ENCODE data around the gene PLEKHM2. TPM values are rescaled to one million over a fixed set of nuclear protein-coding genes. Genes with fewer than 3 reads are reported as not detected.

The PLEKHM2 gene
- total RNA-seq, 1 donor = 132 TPM

DNA sequence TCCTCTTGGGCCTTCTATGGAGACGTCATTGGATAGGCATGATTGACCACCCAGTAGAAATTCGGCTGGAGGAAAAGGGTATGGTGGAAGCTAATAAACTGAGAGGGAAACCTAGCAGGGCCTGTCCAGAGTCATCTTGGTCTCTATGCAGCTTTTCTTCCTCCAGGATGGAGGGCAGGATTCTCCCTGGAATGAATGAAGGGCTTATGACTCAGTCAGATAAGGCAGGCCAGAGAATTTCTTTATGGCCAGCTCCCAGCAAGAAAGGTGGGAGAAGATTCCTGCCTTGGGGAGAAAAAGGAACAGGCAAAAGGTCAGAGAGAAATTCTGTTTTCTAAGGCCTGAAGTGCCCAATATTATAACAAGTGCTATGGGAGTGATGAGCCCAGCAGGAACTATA is 91.6 kb downstream of the PLEKHM2 start:
- Histone ChIP-seq H4K20me1 (ENCODE audit: insufficient read depth, low read length) (peaks cover 5% of the 10 kb centered on the region), H3K27ac (ENCODE audit: low read depth, low read length) (no peak overlapping the region), H3K4me2 (ENCODE audit: insufficient read depth, low read length) (no peak overlapping the region), H2AFZ (ENCODE audit: low read length) (no peak overlapping the region), H3K79me2 (ENCODE audit: insufficient read depth, low read length) (no peaks in the 10 kb centered on the region), H3K36me3 (ENCODE audit: insufficient read depth, low read length) (peaks cover 81% of the 10 kb centered on the region), H3K4me1 (ENCODE audit: insufficient read depth, low read length) (no peaks in the 10 kb centered on the region), H3K27me3 (ENCODE audit: insufficient read depth, low read length) (no peaks in the 10 kb centered on the region), H3K4me3 (ENCODE audit: insufficient read depth, low read length) (no peak overlapping the region), H3K9me3 (ENCODE audit: low read depth, low read length) (no peaks in the 10 kb centered on the region)
- no peak for TF ChIP-seq CTCF (IDR thresholded peaks at IDR 0.05; ENCODE audit: extremely low read depth, low read depth, low read length)
- no peak for DNase-seq (ENCODE audit: insufficient read length, low spot score, missing footprints)

- DNase-seq (ENCODE audit: insufficient read length, low spot score, missing footprints) = no peak
Observed at GRCh38 chr1:15777909-15778707, 94.0 kb downstream of the PLEKHM2 start.

More at GRCh38 chr1:15777909-15778707, 94.0 kb downstream of the PLEKHM2 start:
- H3K4me1 ChIP-seq (ENCODE audit: insufficient read depth, low read length) = no peaks in the 10 kb centered on the region
- H4K20me1 ChIP-seq (ENCODE audit: insufficient read depth, low read length) = peaks cover 2% of the 10 kb centered on the region
- H3K79me2 ChIP-seq (ENCODE audit: insufficient read depth, low read length) = no peaks in the 10 kb centered on the region
- no peaks in the 10 kb centered on the region for H3K27me3 ChIP-seq (ENCODE audit: insufficient read depth, low read length)
- TF ChIP-seq CTCF (IDR thresholded peaks at IDR 0.05; ENCODE audit: extremely low read depth, low read depth, low read length) = no peak
- no peak overlapping the region for H3K4me3 ChIP-seq (ENCODE audit: insufficient read depth, low read length)
- H2AFZ ChIP-seq (ENCODE audit: low read length) = no peak overlapping the region
- no peaks in the 10 kb centered on the region for H3K9me3 ChIP-seq (ENCODE audit: low read depth, low read length)
- peaks cover 71% of the 10 kb centered on the region for H3K36me3 ChIP-seq (ENCODE audit: insufficient read depth, low read length)
- H3K27ac ChIP-seq (ENCODE audit: low read depth, low read length) = no peak overlapping the region
- H3K4me2 ChIP-seq (ENCODE audit: insufficient read depth, low read length) = no peak overlapping the region

Small RNA genes within 50 kb of the gene (small RNA-seq; reads per million reads assigned to genes)
- gene AL121992.2 = not detected

Other genes with a start within 250 kb of the PLEKHM2 start
- gene CTRC, start 245.9 kb upstream of the PLEKHM2 start, total RNA-seq = not detected in 2 replicates
- gene CELA2A, start 227.6 kb upstream of the PLEKHM2 start, total RNA-seq = not detected in 2 replicates
- gene CELA2B, start 208.2 kb upstream of the PLEKHM2 start, total RNA-seq = 0.36 TPM in 1 of 2 replicates, not detected in the other
- 10.0 and 10.9 TPM in 2 replicates for gene CASP9, start 160.1 kb upstream of the PLEKHM2 start, total RNA-seq
- 19.2 and 22.4 TPM in 2 replicates for gene DNAJC16, start 157.5 kb upstream of the PLEKHM2 start, total RNA-seq
- gene AGMAT, start 99.3 kb upstream of the PLEKHM2 start, total RNA-seq = 2.2 and 2.7 TPM in 2 replicates
- 29.3 and 29.5 TPM in 2 replicates for gene DDI2, start 66.9 kb upstream of the PLEKHM2 start, total RNA-seq
- 1.4 and 1.5 TPM in 2 replicates for gene SLC25A34, start 51.9 kb downstream of the PLEKHM2 start, total RNA-seq
- not detected in 2 replicates for gene TMEM82, start 58.2 kb downstream of the PLEKHM2 start, total RNA-seq
- 108 and 121 TPM in 2 replicates for gene FBLIM1, start 74.5 kb downstream of the PLEKHM2 start, total RNA-seq
- gene UQCRHL, start 123.3 kb downstream of the PLEKHM2 start, total RNA-seq = 1.1 and 1.5 TPM in 2 replicates
- gene SPEN, start 163.4 kb downstream of the PLEKHM2 start, total RNA-seq = 21.0 and 24.8 TPM in 2 replicates

Measured in osteoblast (primary cell).